ENCODE data around the gene COPG1.

GRCh38 chr3:129316248-129317013 is 67.0 kb downstream of the COPG1 start:
- TF ChIP-seq FOXM1 (IDR thresholded peaks at IDR 0.05; ENCODE audit: low read depth, low read length) (no peak), POLR2A (IDR thresholded peaks at IDR 0.05; ENCODE audit: low read depth, low read length) (no peak), SRF (IDR thresholded peaks at IDR 0.05; ENCODE audit: low read depth in 2 of 2, low read length in 2 of 2) (no peak), HDAC2 (IDR thresholded peaks at IDR 0.05) (no peak), JUNB (IDR thresholded peaks at IDR 0.05) (no peak), TBL1XR1 (IDR thresholded peaks at IDR 0.05; ENCODE audit: low read depth, low read length) (0 out of 2 replicates have a peak, but pooled peaks have one; percentile 32)
- TF ChIP-seq, protein P1, sequence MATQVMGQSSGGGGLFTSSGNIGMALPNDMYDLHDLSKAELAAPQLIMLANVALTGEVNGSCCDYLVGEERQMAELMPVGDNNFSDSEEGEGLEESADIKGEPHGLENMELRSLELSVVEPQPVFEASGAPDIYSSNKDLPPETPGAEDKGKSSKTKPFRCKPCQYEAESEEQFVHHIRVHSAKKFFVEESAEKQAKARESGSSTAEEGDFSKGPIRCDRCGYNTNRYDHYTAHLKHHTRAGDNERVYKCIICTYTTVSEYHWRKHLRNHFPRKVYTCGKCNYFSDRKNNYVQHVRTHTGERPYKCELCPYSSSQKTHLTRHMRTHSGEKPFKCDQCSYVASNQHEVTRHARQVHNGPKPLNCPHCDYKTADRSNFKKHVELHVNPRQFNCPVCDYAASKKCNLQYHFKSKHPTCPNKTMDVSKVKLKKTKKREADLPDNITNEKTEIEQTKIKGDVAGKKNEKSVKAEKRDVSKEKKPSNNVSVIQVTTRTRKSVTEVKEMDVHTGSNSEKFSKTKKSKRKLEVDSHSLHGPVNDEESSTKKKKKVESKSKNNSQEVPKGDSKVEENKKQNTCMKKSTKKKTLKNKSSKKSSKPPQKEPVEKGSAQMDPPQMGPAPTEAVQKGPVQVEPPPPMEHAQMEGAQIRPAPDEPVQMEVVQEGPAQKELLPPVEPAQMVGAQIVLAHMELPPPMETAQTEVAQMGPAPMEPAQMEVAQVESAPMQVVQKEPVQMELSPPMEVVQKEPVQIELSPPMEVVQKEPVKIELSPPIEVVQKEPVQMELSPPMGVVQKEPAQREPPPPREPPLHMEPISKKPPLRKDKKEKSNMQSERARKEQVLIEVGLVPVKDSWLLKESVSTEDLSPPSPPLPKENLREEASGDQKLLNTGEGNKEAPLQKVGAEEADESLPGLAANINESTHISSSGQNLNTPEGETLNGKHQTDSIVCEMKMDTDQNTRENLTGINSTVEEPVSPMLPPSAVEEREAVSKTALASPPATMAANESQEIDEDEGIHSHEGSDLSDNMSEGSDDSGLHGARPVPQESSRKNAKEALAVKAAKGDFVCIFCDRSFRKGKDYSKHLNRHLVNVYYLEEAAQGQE (IDR thresholded peaks at IDR 0.05; ENCODE audit: low read depth, low read length) = 0 out of 2 replicates have a peak, but pooled peaks have one; percentile 3
